NCI-H524 treated with DMSO at 0.1 percent for 48 hours (cell line): ENCODE data around the gene MAST4.

Experiments used
- DNase-seq: peaks from one replicate; lab custom pipeline; 2025; lab: John Stamatoyannopoulos, UW

The MAST4 gene

GRCh38 chr5:67133217-67133616, 537.0 kb downstream of the MAST4 start:
- no peak for DNase-seq

GRCh38 chr5:67133776-67134175, 537.6 kb downstream of the MAST4 start:
- DNase-seq, result no peak

GRCh38 chr5:67135381-67135984, 539.3 kb downstream of the MAST4 start:
- no peak for DNase-seq

- no peak for DNase-seq
Observed at GRCh38 chr5:67139030-67139429, 542.8 kb downstream of the MAST4 start.

GRCh38 chr5:67140413-67140812, 544.2 kb downstream of the MAST4 start:
- DNase-seq, result no peak

- no peak for DNase-seq
Observed at GRCh38 chr5:67141644-67142043, 545.5 kb downstream of the MAST4 start.

GRCh38 chr5:67142816-67143215, 546.6 kb downstream of the MAST4 start:
- DNase-seq, result no peak

GRCh38 chr5:67143549-67143948, 547.4 kb downstream of the MAST4 start:
- DNase-seq, result no peak

GRCh38 chr5:67144183-67144639, 548.0 kb downstream of the MAST4 start:
- DNase-seq, result no peak

GRCh38 chr5:67146574-67146973, 550.4 kb downstream of the MAST4 start:
- DNase-seq, result no peak

GRCh38 chr5:67146981-67147380, 550.8 kb downstream of the MAST4 start:
- no peak for DNase-seq

- no peak for DNase-seq
Observed at GRCh38 chr5:67147760-67148159, 551.6 kb downstream of the MAST4 start.

- no peak for DNase-seq
Observed at GRCh38 chr5:67149057-67149950, 553.1 kb downstream of the MAST4 start.

GRCh38 chr5:67149951-67150523, 553.8 kb downstream of the MAST4 start:
- no peak for DNase-seq

- DNase-seq, result no peak
Observed at GRCh38 chr5:67152400-67152799, 556.2 kb downstream of the MAST4 start.

- no peak for DNase-seq
Observed at GRCh38 chr5:67153292-67153691, 557.1 kb downstream of the MAST4 start.

GRCh38 chr5:67154556-67155206, 558.5 kb downstream of the MAST4 start:
- DNase-seq, result no peak

GRCh38 chr5:67156976-67157583, 560.9 kb downstream of the MAST4 start:
- no peak for DNase-seq

GRCh38 chr5:67160272-67160671, 564.1 kb downstream of the MAST4 start:
- no peak for DNase-seq

GRCh38 chr5:67160985-67161384, 564.8 kb downstream of the MAST4 start:
- DNase-seq, result no peak

GRCh38 chr5:67161767-67162166, 565.6 kb downstream of the MAST4 start:
- no peak for DNase-seq

GRCh38 chr5:67163231-67163756, 567.1 kb downstream of the MAST4 start:
- no peak for DNase-seq
